M059J (cell line): ENCODE data around the gene CIAO2B. TPM values are rescaled to one million over a fixed set of nuclear protein-coding genes. Genes with fewer than 3 reads are reported as not detected.
"Not testable (repeated sequence)": the region's sequence is repeated elsewhere in the genome, so short reads cannot be mapped to it uniquely, and the experiment has no call there.

Experiments used
- DNase-seq: peaks from one replicate; pipeline ENCODE4 v3.0.0-alpha.2; 2012; ENCODE audit warnings: low read depth
- total RNA-seq: library from RNA; depleted of rRNA; stranded (reverse); fragments of >200 nt; shearing (Covaris generic); gene quantifications from 2 replicates; pipeline ENCODE4 v1.2.3, GENCODE V29; 2014

The CIAO2B gene
- total RNA-seq, 1 experiment from 2014 or later: 183 TPM

DNA sequence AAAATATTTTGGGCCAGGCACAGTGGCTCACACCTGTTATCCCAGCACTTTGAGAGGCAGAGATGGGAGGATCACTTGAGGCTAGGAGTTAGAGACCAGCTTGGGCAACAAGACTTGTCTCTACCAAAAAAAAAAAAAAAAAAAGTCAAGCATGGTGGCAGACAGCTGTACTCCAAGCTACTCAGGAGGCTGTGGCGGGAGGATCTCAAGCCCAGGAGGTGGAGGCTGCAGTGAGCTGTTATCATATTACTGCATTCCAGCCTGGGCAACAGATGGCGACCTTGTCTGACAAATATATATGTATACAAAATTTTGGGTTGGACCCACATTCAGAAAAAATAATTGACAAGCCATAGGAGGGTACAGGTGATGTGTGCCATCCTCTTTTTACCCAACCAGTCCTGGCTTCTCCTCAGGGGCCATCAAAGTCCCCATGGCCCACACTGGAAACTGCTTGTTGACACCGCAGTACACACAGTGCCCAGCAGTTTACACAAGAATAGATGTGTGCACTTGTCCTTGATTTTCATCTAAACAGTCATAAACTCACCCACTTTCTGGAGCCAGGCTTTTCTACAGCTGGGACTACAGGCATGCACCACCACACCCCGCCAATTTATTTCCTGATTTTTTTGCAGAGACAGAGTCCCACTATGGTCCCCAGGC is 2.8 kb upstream of the CIAO2B start:
- DNase-seq: no peak

- no peak for DNase-seq
Observed at GRCh38 chr16:66936462-66936861, 2.3 kb upstream of the CIAO2B start.

GRCh38 chr16:66935314-66936011 is 1.3 kb upstream of the CIAO2B start, which contains the start of gene CES2:
TSS of gene CES2 (plus strand) at chr16:66935516. CDS start at chr16:66935636, 120 bp downstream.
- peak; percentile 50 for DNase-seq

DNA sequence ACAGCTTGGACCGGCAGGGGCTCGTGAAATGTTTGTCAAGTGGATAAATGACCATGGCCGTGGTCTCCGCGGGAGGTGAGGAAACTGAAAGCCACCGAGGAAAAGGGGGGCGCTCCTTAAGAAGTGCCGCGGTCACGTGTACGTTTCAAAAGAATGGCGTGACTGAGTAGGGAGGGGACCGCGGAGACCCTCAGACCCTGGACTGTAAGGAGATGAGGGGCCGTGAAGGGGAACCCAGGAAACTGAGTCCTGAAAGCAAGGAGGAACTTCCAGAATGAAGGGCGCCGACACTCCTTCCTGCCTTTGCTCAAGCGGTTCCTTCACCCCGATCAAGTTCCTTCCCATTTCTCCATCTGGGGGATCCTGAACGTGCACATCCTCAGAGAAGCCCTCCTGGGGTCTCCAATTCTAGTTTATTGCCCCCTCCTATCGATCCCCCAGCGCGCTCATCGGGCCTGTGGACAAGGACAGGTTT is 674 bp upstream of the CIAO2B start:
- not testable (repeated sequence) for DNase-seq

DNA sequence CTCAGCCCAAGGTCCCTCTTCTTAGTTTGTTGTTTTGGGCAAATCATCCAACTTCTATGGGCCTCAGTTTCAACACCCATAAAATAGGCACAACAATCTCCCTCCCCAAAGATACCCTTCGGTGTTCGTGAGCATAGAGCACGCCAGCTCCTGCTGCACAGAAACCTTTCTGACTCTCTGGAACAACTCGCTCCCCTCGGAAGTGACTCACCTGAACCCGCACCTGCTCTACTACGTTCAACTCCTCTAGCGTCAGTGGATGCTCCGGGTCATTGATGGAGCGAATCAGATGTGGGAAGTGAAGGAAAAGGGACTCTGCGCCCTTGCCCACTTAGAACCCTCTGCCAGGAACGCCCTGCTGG is 445 bp downstream of the CIAO2B start:
- DNase-seq: peak; percentile 39

GRCh38 chr16:66932076-66932475 is 2.1 kb downstream of the CIAO2B start:
- no peak for DNase-seq

DNA sequence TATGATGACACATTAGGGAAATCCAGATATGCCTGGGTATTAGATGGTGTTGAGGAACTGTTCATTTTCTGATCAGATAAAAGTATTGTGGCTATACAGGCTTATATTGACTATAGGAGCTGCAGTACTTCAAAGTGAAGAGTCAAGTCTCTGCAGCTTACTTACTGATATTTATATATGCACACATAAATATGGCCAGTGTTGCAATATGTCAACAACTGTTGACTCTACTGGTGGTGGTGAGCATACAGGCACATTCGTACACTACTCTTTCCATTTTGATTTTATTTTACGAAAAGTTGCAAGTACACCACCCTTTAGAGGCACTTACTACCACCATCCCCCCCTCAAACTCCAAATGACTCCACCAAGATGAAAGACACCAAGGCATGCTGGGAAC is 2.5 kb downstream of the CIAO2B start:
- DNase-seq: no peak

GRCh38 chr16:66930189-66930588 is 4.0 kb downstream of the CIAO2B start:
- peak; percentile 97 for DNase-seq

DNA sequence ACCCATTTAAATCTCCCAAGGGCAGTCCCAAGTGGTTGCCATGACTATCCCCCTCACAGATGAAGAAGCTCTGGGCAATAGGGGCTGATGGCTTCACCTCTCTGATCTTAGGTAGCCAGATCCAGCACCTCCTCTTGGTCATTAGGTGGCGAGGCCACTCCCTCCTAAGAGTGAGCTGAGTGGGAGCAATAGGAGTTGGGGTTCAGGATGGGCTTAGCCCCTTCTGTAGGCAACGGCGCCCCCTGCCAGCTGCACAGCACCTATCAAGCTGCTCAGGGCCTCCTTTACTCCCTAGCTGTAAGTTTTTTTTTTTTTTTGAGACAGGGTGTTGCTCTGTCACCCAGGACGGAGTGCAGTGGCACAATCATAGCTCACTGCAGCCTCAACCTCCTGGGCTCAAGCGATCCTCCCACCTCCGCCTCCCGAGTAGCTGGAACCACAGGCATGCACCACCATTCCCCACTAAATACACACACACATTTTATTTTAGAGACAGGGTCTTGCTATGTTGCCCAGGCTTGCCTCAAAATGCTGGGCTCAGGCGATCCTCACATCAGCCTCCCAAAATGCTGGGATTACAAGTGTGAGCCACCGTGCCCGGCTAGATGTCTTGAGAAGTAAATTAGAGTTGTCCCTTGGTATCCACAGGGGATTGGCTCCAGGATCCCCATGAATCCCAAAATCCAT is 5.4 kb downstream of the CIAO2B start:
- peak; percentile 83 for DNase-seq

- peak; percentile 90 for DNase-seq
Observed at GRCh38 chr16:66927918-66928649, 6.1 kb downstream of the CIAO2B start.

GRCh38 chr16:66926961-66927436 is 7.2 kb downstream of the CIAO2B start:
- DNase-seq: peak; percentile 100

- peak; percentile 66 for DNase-seq
Observed at GRCh38 chr16:66926171-66926947, 7.8 kb downstream of the CIAO2B start.

- DNase-seq: peak; percentile 56
Observed at GRCh38 chr16:66925322-66925840, 8.8 kb downstream of the CIAO2B start, which contains the start of gene RRAD. TSS of gene RRAD (minus strand) at chr16:66925535. CDS start at chr16:66925179, 356 bp downstream.

DNA sequence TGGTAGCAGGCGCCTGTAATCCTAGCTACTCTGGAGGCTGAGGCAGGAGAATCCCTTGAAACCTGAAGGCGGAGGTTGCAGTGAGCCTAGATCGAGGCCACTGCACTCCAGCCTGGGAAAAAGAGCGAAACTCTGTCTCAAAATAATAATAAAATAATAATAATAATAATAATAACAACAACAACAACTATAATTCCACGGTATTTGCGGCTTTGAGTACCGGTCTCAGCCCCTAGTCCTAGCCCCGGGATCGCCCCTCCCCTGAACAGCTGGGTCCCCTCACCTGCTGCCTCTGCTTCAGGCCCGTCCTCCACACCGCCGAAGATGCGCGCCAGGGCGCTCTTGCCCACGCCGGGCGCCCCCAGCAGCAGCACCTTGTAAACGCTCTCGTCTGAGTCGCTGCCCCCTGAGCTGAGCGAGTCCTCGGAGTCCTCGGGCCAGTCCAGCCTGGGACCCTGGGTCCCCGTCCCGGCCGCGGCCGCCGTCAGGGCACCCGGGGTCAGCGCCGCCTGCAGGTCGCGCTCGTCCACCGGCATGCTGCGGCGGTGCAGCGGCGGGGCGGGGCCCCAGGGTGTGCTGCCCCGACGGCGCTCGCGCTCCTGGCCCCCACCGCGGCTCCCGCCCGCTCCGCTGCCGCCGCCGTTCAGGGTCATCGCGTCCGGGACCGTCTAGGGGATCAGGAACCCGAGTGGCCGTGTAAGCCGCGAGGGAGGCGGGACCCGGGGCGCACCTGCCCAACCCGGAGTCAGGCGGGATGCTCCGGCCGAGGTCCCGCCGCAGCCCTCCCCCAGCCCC is 9.5 kb downstream of the CIAO2B start:
- DNase-seq: no peak

GRCh38 chr16:66923866-66924265 is 10.3 kb downstream of the CIAO2B start:
- no peak for DNase-seq

GRCh38 chr16:66923247-66923731 is 10.9 kb downstream of the CIAO2B start:
- peak; percentile 37 for DNase-seq

DNA sequence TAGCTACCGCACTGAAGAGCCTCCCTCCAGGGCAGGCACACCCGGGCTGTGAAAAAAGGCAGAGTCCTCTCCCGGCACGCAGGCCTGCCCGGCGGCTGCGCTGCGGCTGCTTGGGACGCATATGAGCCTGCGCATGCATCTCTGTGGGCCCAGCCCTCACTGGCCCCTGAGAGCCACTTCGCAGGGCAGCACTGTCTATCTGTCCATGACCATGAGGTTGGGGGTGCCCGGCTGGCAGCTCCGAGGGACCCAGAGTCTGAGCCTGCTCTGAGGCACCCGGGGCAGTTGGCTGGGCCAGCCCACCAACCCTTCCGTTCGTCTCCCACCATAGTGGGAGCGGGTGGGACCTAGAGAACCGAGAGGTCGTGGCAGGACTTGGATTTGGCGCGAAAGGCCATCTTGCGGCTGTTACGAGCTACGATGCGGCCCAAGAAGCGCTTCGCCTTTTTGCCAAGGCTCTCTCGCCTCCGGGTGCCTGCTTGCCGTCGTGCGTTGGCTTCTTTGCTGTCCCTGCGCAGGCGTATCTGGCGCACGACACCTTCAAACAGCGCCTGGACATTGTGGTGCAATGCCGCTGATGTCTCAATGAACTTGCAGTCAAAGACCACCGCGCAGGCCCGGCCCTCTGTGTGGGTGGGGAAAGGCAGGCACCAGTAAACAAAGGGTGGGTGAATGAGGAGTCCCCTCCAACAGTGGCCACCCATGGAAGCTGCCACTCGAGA is 12.3 kb downstream of the CIAO2B start:
- DNase-seq: no peak

DNA sequence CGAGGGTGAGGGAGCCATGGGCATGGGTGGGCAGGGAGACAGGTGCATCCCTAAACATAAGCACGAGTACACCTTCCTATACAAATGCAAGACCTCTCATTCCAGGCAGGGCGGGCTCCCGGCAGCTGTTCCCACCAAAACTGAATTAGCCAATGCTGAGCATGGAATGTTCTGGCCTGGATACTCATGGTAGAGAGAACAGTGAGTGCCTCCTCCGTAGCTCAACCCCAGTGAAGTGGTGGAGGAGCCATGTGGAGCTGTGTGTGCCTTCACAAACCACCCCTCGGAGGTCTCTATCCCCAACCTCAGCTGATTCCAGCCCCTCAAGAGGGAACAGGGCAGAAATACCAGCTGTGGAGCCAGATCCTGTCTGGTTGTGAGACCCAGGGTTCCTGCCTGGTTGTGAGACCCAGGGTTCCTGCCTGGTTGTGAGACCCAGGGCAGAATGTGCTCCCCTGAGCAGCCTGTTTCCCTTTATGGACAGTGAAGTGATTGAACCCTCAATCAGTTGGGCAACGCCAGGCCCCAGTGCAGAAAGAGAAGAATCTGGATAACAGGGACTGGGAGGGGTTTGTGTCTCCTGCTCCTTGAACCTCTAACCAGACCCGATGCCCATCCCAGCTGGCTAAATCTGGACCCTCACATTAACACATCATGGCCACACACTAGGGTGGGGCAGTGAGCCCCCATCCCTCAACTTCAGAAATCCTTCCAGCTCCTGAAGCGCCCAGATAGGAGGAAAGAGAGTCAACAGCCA is 13.1 kb downstream of the CIAO2B start:
- no peak for DNase-seq
